K562 (cell line): ENCODE measurements around the gene INSR. TPM values are rescaled to one million over a fixed set of nuclear protein-coding genes. Genes with fewer than 3 reads are reported as not detected.

Experiments used
- BCLAF1 ChIP-seq, 2 experiments: fragments of 450-650 bp in 1 of 2; IDR thresholded peaks; 2 replicates each; pipeline ENCODE4 v1.6.1; 2011 to 2017; ENCODE audit warnings: low read depth in 2 of 2, antibody characterized with exemption in 1 of 2, borderline replicate concordance in 1 of 2, low read length in 1 of 2, mild to moderate bottlenecking in 1 of 2, mixed read lengths in 1 of 2; ENCODE audit not compliant: control insufficient read depth in 1 of 2
- BHLHE40 ChIP-seq: IDR thresholded peaks from 2 replicates; pipeline ENCODE4 v1.6.1; 2011; ENCODE audit warnings: low read length, improper control_type of control experiment
- CGGBP1 ChIP-seq: fragments of 250-450 bp; sonication (Bioruptor Pico); IDR thresholded peaks from 2 replicates; pipeline ENCODE4 v1.9.0; 2021; ENCODE audit warnings: mild to moderate bottlenecking
- FOXP1 ChIP-seq: sonication (generic); formaldehyde crosslinking; IDR thresholded peaks from 2 replicates; pipeline ENCODE4 v1.8.0; 2022; ENCODE audit warnings: mild to moderate bottlenecking, missing genetic modification reagents
- HMG20A ChIP-seq: fragments of 450-650 bp; formaldehyde crosslinking; conservative IDR thresholded peaks from 2 replicates; pipeline ENCODE4 v1.4.0; 2020; ENCODE audit warnings: mild to moderate bottlenecking, mixed read lengths
- HMGN3 ChIP-seq: IDR thresholded peaks from 2 replicates; pipeline ENCODE4 v1.6.1; 2011; ENCODE audit warnings: borderline replicate concordance, low read depth, mild to moderate bottlenecking, mixed read lengths, low read length; ENCODE audit not compliant: insufficient read length; ENCODE audit errors: extremely low read depth
- HSF4 ChIP-seq: fragments of 250-450 bp; sonication (Bioruptor Pico); IDR thresholded peaks from 2 replicates; pipeline ENCODE4 v2.1.2; 2022; ENCODE audit warnings: mild to moderate bottlenecking, moderate library complexity, borderline replicate concordance
- MAFG ChIP-seq: fragments of 450-650 bp; conservative IDR thresholded peaks from 2 replicates; pipeline ENCODE4 v1.6.1; 2016; ENCODE audit warnings: missing genetic modification characterization, missing compliant biosample characterization
- NCOA1 ChIP-seq: fragments of 450-650 bp; IDR thresholded peaks from 2 replicates; pipeline ENCODE4 v1.6.1; 2016; ENCODE audit warnings: low read depth
- NR0B1 ChIP-seq: fragments of 450-650 bp; IDR thresholded peaks from one replicate; pipeline ENCODE4 v1.6.1; 2018; ENCODE audit warnings: mild to moderate bottlenecking, moderate library complexity; ENCODE audit not compliant: partially characterized antibody
- POLR2B ChIP-seq: fragments of 450-650 bp; IDR thresholded peaks from 2 replicates; pipeline ENCODE4 v1.6.1; 2018; ENCODE audit warnings: low read depth; ENCODE audit not compliant: partially characterized antibody
- SP1 ChIP-seq: sonication (generic); formaldehyde crosslinking; IDR thresholded peaks from 2 replicates; pipeline ENCODE4 v1.8.1; 2022; ENCODE audit warnings: mild to moderate bottlenecking, missing genetic modification reagents
- TCF7L2 ChIP-seq: fragments of 150-350 bp; IDR thresholded peaks from 2 replicates; pipeline ENCODE4 v1.6.1; 2016; ENCODE audit warnings: low read depth, mild to moderate bottlenecking, low read length, moderate library complexity
- TRIM24 ChIP-seq, 2 experiments: fragments of 450-650 bp; IDR thresholded peaks; 2 replicates each; pipeline ENCODE4 v1.6.1; 2016
- ZBTB11 ChIP-seq, 3 experiments: fragments of 200-800 bp in 1 of 3; fragments of 250-450 bp in 1 of 3; fragments of 450-650 bp in 1 of 3; sonication (Bioruptor Pico) in 1 of 3; sonication (Bioruptor generic) in 1 of 3; formaldehyde crosslinking in 1 of 3; IDR thresholded peaks; 2 replicates each; pipeline versions ENCODE4 v1.6.1 to v1.8.0; 2016 to 2022; ENCODE audit warnings: mild to moderate bottlenecking in 2 of 3, missing genetic modification characterization in 2 of 3, missing compliant biosample characterization in 1 of 3, moderate library complexity in 1 of 3
- ZBTB34 ChIP-seq: fragments of 250-450 bp; sonication (Bioruptor Pico); IDR thresholded peaks from 2 replicates; pipeline ENCODE4 v1.8.0; 2021; ENCODE audit warnings: mild to moderate bottlenecking, moderate library complexity
- polyA plus RNA-seq, 8 experiments: library from polyadenylated mRNA; depleted of rRNA in 4 of 8; stranded (reverse) in 5 of 8; unstranded in 3 of 8; fragments of >200 nt; fragmentation: Nextera tagmentation in 2 of 8; fragmentation: Illumina TruSeq in 1 of 8; extraction: Ambion mirVana in 2 of 8; extraction: Trizol in 1 of 8; gene quantifications; 2 replicates each; pipeline versions ENCODE4 v1.2.1 to v1.2.3, GENCODE V29; 2011 to 2014; ENCODE audit warnings: inconsistent platforms in 1 of 8, missing spikeins in 1 of 8
- total RNA-seq, 7 experiments: library from RNA; depleted of rRNA in 6 of 7; stranded (reverse); fragments of >200 nt in 6 of 7; fragmentation: Illumina TruSeq in 2 of 7; extraction: Trizol in 2 of 7; gene quantifications; 2 replicates each; pipeline versions ENCODE4 v1.2.1 to v1.2.3, GENCODE V29; 2011 to 2021; ENCODE audit warnings: low replicate concordance in 1 of 7

INSR gene
- total and polyA plus RNA-seq, 9 of the 15 experiments (the other 6 are each of a cell fraction or from before 2014, with no cell fraction given) = 0.04 to 0.88 (median 0.41) TPM

GRCh38 chr19:7197760-7198696 is 96.2 kb downstream of the INSR start (continued):
- TF ChIP-seq BCLAF1 (IDR thresholded peaks at IDR 0.05; ENCODE audit: borderline replicate concordance in 1 of 2, control insufficient read depth in 1 of 2, low read depth in 2 of 2, low read length in 1 of 2) (no peak), FOXP1 (CRISPR knock-in tag) (0 out of 2 replicates have a peak, but pooled peaks have one; percentile 33), MAFG (tag) (no peak), HMGN3 (peak; percentile 72), CGGBP1 (CRISPR knock-in tag) (no peak), HMG20A (no peak), ZBTB34 (no peak), ZBTB11 (CRISPR knock-in tag; IDR thresholded peaks at IDR 0.05) (0 out of 6 replicates have a peak, but pooled peaks of 1 of the 3 experiments have one; percentile 29), SP1 (CRISPR knock-in tag) (peak; percentile 75), TRIM24 (IDR thresholded peaks at IDR 0.05) (peak in 1 of 2 experiments; percentile 15; a peak in 2 of 4 replicates), POLR2B (no peak), BHLHE40 (no peak), TCF7L2 (no peak), NCOA1 (peak; percentile 46; the same call in 1 of the 2 replicates), HSF4 (CRISPR knock-in tag) (no peak), NR0B1 (no peak)
